ENCODE measurements around the gene CTNNBL1.

- no peak for TF ChIP-seq GATA2 (IDR thresholded peaks at IDR 0.05; ENCODE audit: low read depth, low read length)
- no peak for TF ChIP-seq GATA3 (IDR thresholded peaks at IDR 0.05; ENCODE audit: low read depth, low read length)
Observed at GRCh38 chr20:37760322-37760721, 66.5 kb downstream of the CTNNBL1 start.
